Measurements from ENCODE around the gene RAB31.

The RAB31 gene

GRCh38 chr18:9738266-9738969, 30.3 kb downstream of the RAB31 start:
- DNase-seq: no peak

- no peak for DNase-seq
Observed at GRCh38 chr18:9739516-9739915, 31.4 kb downstream of the RAB31 start.

GRCh38 chr18:9740071-9740470, 32.0 kb downstream of the RAB31 start:
- DNase-seq: no peak

GRCh38 chr18:9741406-9741792, 33.3 kb downstream of the RAB31 start:
- no peak for DNase-seq

GRCh38 chr18:9741793-9742523, 33.9 kb downstream of the RAB31 start:
- no peak for DNase-seq

GRCh38 chr18:9742524-9743131, 34.5 kb downstream of the RAB31 start:
- DNase-seq: no peak

- DNase-seq: no peak
Observed at GRCh38 chr18:9743200-9744016, 35.3 kb downstream of the RAB31 start.

- DNase-seq: no peak
Observed at GRCh38 chr18:9746958-9747357, 38.9 kb downstream of the RAB31 start.

GRCh38 chr18:9749611-9750010, 41.5 kb downstream of the RAB31 start:
- no peak for DNase-seq

- no peak for DNase-seq
Observed at GRCh38 chr18:9750112-9750511, 42.0 kb downstream of the RAB31 start.

- no peak for DNase-seq
Observed at GRCh38 chr18:9750606-9751304, 42.7 kb downstream of the RAB31 start.

- no peak for DNase-seq
Observed at GRCh38 chr18:9751371-9752031, 43.4 kb downstream of the RAB31 start.

GRCh38 chr18:9753846-9754245, 45.7 kb downstream of the RAB31 start:
- DNase-seq: no peak

GRCh38 chr18:9755110-9755509, 47.0 kb downstream of the RAB31 start:
- no peak for DNase-seq

GRCh38 chr18:9755615-9756014, 47.5 kb downstream of the RAB31 start:
- no peak for DNase-seq

GRCh38 chr18:9756271-9756932, 48.3 kb downstream of the RAB31 start:
- DNase-seq: no peak

- no peak for DNase-seq
Observed at GRCh38 chr18:9756933-9757470, 48.9 kb downstream of the RAB31 start.

GRCh38 chr18:9757827-9758621, 49.9 kb downstream of the RAB31 start:
- DNase-seq: no peak

GRCh38 chr18:9758624-9759075, 50.5 kb downstream of the RAB31 start:
- no peak for DNase-seq

GRCh38 chr18:9760641-9761040, 52.5 kb downstream of the RAB31 start:
- no peak for DNase-seq
